Stomach (tissue), 4 donors: ENCODE results near the gene MAST4.

Experiments used
- CTCF ChIP-seq, 7 experiments: fragments of 450-650 bp in 4 of 7; fragments of 200-600 bp in 3 of 7; sonication (generic) in 3 of 7; IDR thresholded peaks; one replicate each; pipeline ENCODE4 v1.5.1; 2016 to 2019; ENCODE audit warnings: antibody characterized with exemption in 7 of 7, control low read depth in 2 of 7, mild to moderate bottlenecking in 1 of 7
- EP300 ChIP-seq: sonication (generic); formaldehyde crosslinking; IDR thresholded peaks from one replicate; pipeline ENCODE4 v1.6.1; 2017; ENCODE audit warnings: antibody characterized with exemption
- POLR2A ChIP-seq, 4 donors: fragments of 450-650 bp; IDR thresholded peaks; one replicate each; pipeline ENCODE4 v1.6.1; 2016; ENCODE audit warnings: antibody characterized with exemption in 4 of 4, control low read depth in 2 of 4, mild to moderate bottlenecking in 1 of 4, moderate library complexity in 1 of 4
- POLR2AphosphoS5 ChIP-seq, 3 donors: sonication (generic); formaldehyde crosslinking; IDR thresholded peaks; one replicate each; pipeline ENCODE4 v1.6.1; 2016; ENCODE audit warnings: antibody characterized with exemption in 3 of 3

GRCh38 chr5:66909364-66909763, 313.2 kb downstream of the MAST4 start:
- no peak for TF ChIP-seq CTCF (IDR thresholded peaks at IDR 0.05)
- TF ChIP-seq POLR2A (IDR thresholded peaks at IDR 0.05) = no peak
- TF ChIP-seq POLR2AphosphoS5 (IDR thresholded peaks at IDR 0.05) = no peak
- TF ChIP-seq EP300 = no peak
